Upper lobe of left lung (tissue), 6 donors: ENCODE results near the gene MGAM2. TPM values are rescaled to one million over a fixed set of nuclear protein-coding genes. Genes with fewer than 3 reads are reported as not detected.

Experiments
- ATAC-seq, 2 donors: fragments of 200-7000 bp; cut with Tn5 transposase; one replicate each; pipeline ENCODE4 v1.9.1; 2022; ENCODE audit warnings: mild to moderate bottlenecking in 2 of 2, moderate library complexity in 2 of 2; ENCODE audit not compliant: low FRiP score in 2 of 2
- DNase-seq, 2 donors: peaks; one replicate each; pipeline ENCODE4 v3.0.0-alpha.2; 2019 to 2020
- H3K27ac ChIP-seq, 4 donors: fragments of 200-600 bp; sonication (generic); one replicate each; pipeline ENCODE4 v1.5.1; 2016 to 2019
- H3K27me3 ChIP-seq, 4 donors: fragments of 200-600 bp; sonication (generic); one replicate each; pipeline ENCODE4 v1.5.1; 2017 to 2019
- H3K36me3 ChIP-seq, 4 donors: fragments of 200-600 bp; sonication (generic); one replicate each; pipeline ENCODE4 v1.5.1; 2016 to 2019
- H3K4me1 ChIP-seq, 4 donors: fragments of 200-600 bp; sonication (generic); one replicate each; pipeline ENCODE4 v1.5.1; 2018 to 2019
- H3K4me3 ChIP-seq, 4 donors: fragments of 200-600 bp; sonication (generic); one replicate each; pipeline ENCODE4 v1.5.1; 2017 to 2019; ENCODE audit warnings: mild to moderate bottlenecking in 2 of 4, moderate library complexity in 1 of 4
- H3K9me3 ChIP-seq, 4 donors: fragments of 200-600 bp; sonication (generic); one replicate each; pipeline ENCODE4 v1.5.1; 2018 to 2019
- EP300 ChIP-seq, 4 donors: sonication (generic); formaldehyde crosslinking; IDR thresholded peaks; one replicate each; pipeline ENCODE4 v1.5.1; 2017; ENCODE audit warnings: antibody characterized with exemption in 4 of 4, control low read depth in 2 of 4
- POLR2A ChIP-seq, 4 donors: fragments of 450-650 bp; IDR thresholded peaks; one replicate each; pipeline ENCODE4 v1.5.1; 2016 to 2017; ENCODE audit warnings: antibody characterized with exemption in 4 of 4, mild to moderate bottlenecking in 2 of 4
- POLR2AphosphoS5 ChIP-seq, 2 donors: sonication (generic); formaldehyde crosslinking; IDR thresholded peaks; one replicate each; pipeline ENCODE4 v1.5.1; 2017; ENCODE audit warnings: antibody characterized with exemption in 2 of 2
- WGBS, 2 donors: methylation state at CpG; one replicate each; pipeline ENCODE4 v1.1.5; 2017 to 2018; 5-methylcytosine and 5-hydroxymethylcytosine counted together
- total RNA-seq, 6 donors: library from RNA; depleted of rRNA in 4 of 6; stranded (reverse); fragments of >200 nt in 4 of 6; gene quantifications; one replicate each; pipeline versions ENCODE4 v1.1.0 to v1.2.1, GENCODE V29; 2016 to 2021
- TF ChIP-seq, protein P1 (sequence below), 6 experiments: fragments of 450-650 bp in 4 of 6; fragments of 200-600 bp in 2 of 6; sonication (generic) in 2 of 6; IDR thresholded peaks; one replicate each; pipeline ENCODE4 v1.5.1; 2016 to 2019; ENCODE audit warnings: antibody characterized with exemption in 6 of 6
- donor health status: DM: no; HTN: no; CAD: no; lungs with moderate emphysema.
- donor health status: DM: no; HTN: yes; CAD: no; lungs with severe emphysema.

Gene MGAM2
- total RNA-seq, 6 donors from 2014 or later: 0.43 to 1.6 (median 0.63) TPM

DNA sequence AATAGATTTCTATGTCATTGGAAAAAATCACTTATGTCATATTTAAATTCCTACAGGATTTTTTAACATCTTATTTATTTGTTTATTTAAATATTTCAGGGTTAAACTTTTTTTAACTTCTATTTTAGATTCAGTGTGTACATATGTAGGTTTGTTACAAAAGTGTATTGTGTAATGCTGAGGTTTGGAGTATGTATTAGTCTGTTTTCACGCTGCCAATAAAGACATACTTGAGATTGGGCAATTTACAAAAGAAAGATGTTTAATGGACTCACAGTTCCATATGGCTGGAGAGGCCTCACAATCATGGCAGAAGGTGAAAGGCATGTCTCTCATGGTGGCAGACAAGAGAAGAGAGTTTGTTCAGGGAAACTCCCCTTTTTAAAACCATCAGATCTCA is 65.4 kb downstream of the MGAM2 start:
- WGBS, 2 donors: 35 to 39% methylated on average over 1 of the region's 1 CpG
- Histone ChIP-seq H3K4me3 (no peak overlapping the region), H3K9me3 (no peaks in the 10 kb centered on the region), H3K4me1 (no peaks in the 10 kb centered on the region), H3K27ac (no peak overlapping the region), H3K27me3 (no peaks in the 10 kb centered on the region), H3K36me3 (no peaks in the 10 kb centered on the region)
- no peak for ATAC-seq
- DNase-seq: no peak
- no peak for TF ChIP-seq POLR2A (IDR thresholded peaks at IDR 0.05)
- no peak for TF ChIP-seq POLR2AphosphoS5 (IDR thresholded peaks at IDR 0.05)
- no peak for TF ChIP-seq EP300 (IDR thresholded peaks at IDR 0.05)
- TF ChIP-seq, protein P1, sequence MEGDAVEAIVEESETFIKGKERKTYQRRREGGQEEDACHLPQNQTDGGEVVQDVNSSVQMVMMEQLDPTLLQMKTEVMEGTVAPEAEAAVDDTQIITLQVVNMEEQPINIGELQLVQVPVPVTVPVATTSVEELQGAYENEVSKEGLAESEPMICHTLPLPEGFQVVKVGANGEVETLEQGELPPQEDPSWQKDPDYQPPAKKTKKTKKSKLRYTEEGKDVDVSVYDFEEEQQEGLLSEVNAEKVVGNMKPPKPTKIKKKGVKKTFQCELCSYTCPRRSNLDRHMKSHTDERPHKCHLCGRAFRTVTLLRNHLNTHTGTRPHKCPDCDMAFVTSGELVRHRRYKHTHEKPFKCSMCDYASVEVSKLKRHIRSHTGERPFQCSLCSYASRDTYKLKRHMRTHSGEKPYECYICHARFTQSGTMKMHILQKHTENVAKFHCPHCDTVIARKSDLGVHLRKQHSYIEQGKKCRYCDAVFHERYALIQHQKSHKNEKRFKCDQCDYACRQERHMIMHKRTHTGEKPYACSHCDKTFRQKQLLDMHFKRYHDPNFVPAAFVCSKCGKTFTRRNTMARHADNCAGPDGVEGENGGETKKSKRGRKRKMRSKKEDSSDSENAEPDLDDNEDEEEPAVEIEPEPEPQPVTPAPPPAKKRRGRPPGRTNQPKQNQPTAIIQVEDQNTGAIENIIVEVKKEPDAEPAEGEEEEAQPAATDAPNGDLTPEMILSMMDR (IDR thresholded peaks at IDR 0.05): no peak

DNA sequence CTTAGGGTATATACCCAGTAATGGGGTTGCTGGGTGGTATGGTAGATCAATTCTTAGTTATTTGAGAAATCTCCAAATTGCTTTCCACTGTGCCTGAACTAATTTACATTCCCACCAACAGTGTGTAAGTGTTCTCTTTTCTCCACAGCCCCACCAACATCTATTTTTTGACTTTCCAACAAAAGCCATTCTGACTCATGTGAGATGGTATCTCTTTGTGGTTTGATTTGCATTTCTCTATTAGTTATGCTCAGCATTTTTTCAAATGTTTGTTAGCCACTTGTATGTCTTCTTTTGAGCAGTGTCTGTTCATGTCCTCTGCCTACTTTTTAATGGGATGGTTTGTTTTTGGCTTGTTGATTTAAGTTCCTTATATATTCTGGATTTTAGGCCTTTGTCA is 66.4 kb downstream of the MGAM2 start:
- no peak for ATAC-seq
- DNase-seq: no peak
- Histone ChIP-seq H3K4me1 (no peaks in the 10 kb centered on the region), H3K36me3 (no peaks in the 10 kb centered on the region), H3K4me3 (no peak overlapping the region), H3K27ac (no peak overlapping the region), H3K27me3 (no peaks in the 10 kb centered on the region), H3K9me3 (no peaks in the 10 kb centered on the region)
- TF ChIP-seq POLR2A (IDR thresholded peaks at IDR 0.05) (no peak), EP300 (IDR thresholded peaks at IDR 0.05) (no peak), POLR2AphosphoS5 (IDR thresholded peaks at IDR 0.05) (no peak)
- TF ChIP-seq, protein P1 (IDR thresholded peaks at IDR 0.05): no peak

DNA sequence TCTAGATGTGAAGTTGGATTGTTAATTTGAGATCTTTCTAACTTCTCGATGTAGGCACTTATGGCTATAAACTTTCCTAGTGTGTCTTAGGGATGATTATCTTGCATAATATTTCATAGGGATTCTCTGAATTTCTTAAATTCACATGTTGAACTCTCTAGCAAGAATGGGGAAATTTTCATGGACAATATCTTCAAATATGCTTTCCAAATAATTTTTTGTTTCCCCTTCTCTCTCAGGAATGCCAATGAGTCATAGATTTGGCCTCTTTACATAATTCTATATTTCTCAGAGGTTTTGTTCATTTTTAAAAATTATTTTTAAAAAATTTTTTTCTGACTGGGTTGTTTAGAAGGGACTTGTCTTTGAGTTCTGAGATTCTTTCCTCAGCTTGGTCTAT is 68.9 kb downstream of the MGAM2 start:
- Histone ChIP-seq H3K27ac (no peak overlapping the region), H3K27me3 (no peaks in the 10 kb centered on the region), H3K9me3 (no peaks in the 10 kb centered on the region), H3K36me3 (no peaks in the 10 kb centered on the region), H3K4me1 (peaks cover 0 to 2% (median 0%) of the 10 kb centered on the region in 4 donors), H3K4me3 (no peak overlapping the region)
- TF ChIP-seq POLR2A (IDR thresholded peaks at IDR 0.05) (no peak), POLR2AphosphoS5 (IDR thresholded peaks at IDR 0.05) (no peak), EP300 (IDR thresholded peaks at IDR 0.05) (no peak)
- TF ChIP-seq, protein P1 (IDR thresholded peaks at IDR 0.05): no peak
- DNase-seq: no peak
- ATAC-seq: no peak
- WGBS, 2 donors: 92 to 95% methylated on average over 1 of the region's 1 CpG

DNA sequence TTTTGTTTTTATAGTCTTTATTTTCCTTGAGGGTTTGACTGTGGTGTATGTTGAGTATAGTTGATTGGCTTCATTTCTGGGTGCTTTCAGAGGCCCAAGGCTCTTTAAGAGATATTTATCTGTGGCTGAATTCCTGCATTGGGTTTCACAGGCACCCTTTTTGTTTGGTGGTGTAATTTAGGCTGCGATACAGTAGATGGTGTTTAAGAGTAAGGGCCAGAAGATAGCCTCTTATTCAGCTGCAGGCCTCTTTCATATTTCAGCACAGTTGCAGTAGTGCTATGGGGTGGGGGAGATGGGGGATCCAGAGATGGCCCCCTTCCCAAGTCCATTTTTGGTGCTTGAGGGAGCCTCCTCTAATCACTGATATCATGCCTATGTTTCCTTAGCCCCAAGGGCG is 69.7 kb downstream of the MGAM2 start:
- no peak for ATAC-seq

DNA sequence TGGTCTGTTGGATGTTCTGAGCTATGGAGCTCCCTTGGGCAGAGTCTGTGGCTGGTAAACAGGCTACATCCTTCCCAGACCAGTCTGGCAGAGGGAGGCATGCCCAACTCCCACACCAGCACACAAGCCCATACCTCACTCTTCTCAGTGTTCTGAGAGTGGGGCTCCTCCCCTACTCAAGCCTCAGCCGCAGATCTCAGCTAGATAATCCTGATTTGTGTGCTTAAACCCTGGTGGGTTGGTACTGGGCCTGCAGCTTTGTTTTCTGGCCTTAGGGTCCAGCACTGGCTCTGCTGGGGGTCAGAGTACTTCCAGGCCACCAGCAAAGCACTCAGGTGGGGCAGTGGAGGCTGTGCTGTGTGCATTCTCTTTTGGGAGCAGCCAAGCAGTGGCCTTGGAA is 70.4 kb downstream of the MGAM2 start:
- TF ChIP-seq EP300 (IDR thresholded peaks at IDR 0.05): no peak
- TF ChIP-seq, protein P1 (IDR thresholded peaks at IDR 0.05): no peak
- TF ChIP-seq POLR2A (IDR thresholded peaks at IDR 0.05): no peak
- TF ChIP-seq POLR2AphosphoS5 (IDR thresholded peaks at IDR 0.05): no peak
- H3K36me3 ChIP-seq: no peaks in the 10 kb centered on the region
- H3K4me1 ChIP-seq: peaks cover 0 to 6% (median 0%) of the 10 kb centered on the region in 4 donors
- ATAC-seq: no peak
- no peak overlapping the region for H3K27ac ChIP-seq
- no peak overlapping the region for H3K4me3 ChIP-seq
- no peaks in the 10 kb centered on the region for H3K9me3 ChIP-seq
- WGBS, 2 donors: no CpG with 5 or more reads among the region's 1 CpG
- DNase-seq: no peak
- H3K27me3 ChIP-seq: no peaks in the 10 kb centered on the region

More for the DNA sequence above, 69.7 kb downstream of the MGAM2 start:
- no peak overlapping the region for H3K27ac ChIP-seq
- 76 to 100% methylated on average over 1 to 2 of the region's 2 CpGs for WGBS, 2 donors
- no peaks in the 10 kb centered on the region for H3K27me3 ChIP-seq
- peaks cover 0 to 6% (median 0%) of the 10 kb centered on the region in 4 donors for H3K4me1 ChIP-seq
- no peaks in the 10 kb centered on the region for H3K36me3 ChIP-seq
- TF ChIP-seq, protein P1 (IDR thresholded peaks at IDR 0.05): no peak
- DNase-seq: no peak
- H3K9me3 ChIP-seq: no peaks in the 10 kb centered on the region
- H3K4me3 ChIP-seq: no peak overlapping the region
